Measurements from ENCODE around the gene NKIRAS2.

The NKIRAS2 gene

GRCh38 chr17:41982026-41982760 lies 37.7 kb upstream of the NKIRAS2 start:
- no peaks in the 10 kb centered on the region for H3K27me3 ChIP-seq (ENCODE audit: insufficient read depth, low read depth, severe bottlenecking)
- no peak overlapping the region for H3K4me3 ChIP-seq (ENCODE audit: low read depth, low read length)
- no peaks in the 10 kb centered on the region for H3K9me3 ChIP-seq (ENCODE audit: severe bottlenecking)
- no peak for DNase-seq
- H3K36me3 ChIP-seq: peaks cover 93% of the 10 kb centered on the region
- H3K27ac ChIP-seq: no peak overlapping the region
- TF ChIP-seq, protein P1, sequence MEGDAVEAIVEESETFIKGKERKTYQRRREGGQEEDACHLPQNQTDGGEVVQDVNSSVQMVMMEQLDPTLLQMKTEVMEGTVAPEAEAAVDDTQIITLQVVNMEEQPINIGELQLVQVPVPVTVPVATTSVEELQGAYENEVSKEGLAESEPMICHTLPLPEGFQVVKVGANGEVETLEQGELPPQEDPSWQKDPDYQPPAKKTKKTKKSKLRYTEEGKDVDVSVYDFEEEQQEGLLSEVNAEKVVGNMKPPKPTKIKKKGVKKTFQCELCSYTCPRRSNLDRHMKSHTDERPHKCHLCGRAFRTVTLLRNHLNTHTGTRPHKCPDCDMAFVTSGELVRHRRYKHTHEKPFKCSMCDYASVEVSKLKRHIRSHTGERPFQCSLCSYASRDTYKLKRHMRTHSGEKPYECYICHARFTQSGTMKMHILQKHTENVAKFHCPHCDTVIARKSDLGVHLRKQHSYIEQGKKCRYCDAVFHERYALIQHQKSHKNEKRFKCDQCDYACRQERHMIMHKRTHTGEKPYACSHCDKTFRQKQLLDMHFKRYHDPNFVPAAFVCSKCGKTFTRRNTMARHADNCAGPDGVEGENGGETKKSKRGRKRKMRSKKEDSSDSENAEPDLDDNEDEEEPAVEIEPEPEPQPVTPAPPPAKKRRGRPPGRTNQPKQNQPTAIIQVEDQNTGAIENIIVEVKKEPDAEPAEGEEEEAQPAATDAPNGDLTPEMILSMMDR (IDR thresholded peaks at IDR 0.05; ENCODE audit: low read depth, low read length): no peak

DNA sequence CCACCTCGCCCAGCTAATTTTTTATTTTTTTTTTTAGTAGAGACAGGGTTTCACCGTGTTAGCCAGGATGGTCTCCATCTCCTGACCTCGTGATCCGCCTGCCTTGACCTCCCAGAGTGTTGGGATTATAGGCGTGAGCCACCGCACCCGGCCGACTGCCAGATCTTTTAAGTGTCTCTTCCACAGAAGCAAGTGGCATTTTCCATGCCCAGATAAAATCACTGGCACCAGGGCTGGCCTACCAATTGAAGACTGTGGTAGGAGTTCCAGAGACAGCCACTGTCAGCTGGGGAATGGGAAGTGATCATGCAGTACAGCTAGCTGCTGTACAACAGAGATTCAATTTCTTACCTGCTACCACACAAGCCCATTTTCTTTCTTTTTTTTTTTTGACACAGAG lies 35.4 kb upstream of the NKIRAS2 start:
- no peaks in the 10 kb centered on the region for H3K9me3 ChIP-seq (ENCODE audit: severe bottlenecking)
- peak overlapping the region; percentile 66 for H3K27ac ChIP-seq
- no peaks in the 10 kb centered on the region for H3K27me3 ChIP-seq (ENCODE audit: insufficient read depth, low read depth, severe bottlenecking)
- no peak overlapping the region for H3K4me3 ChIP-seq (ENCODE audit: low read depth, low read length)
- TF ChIP-seq, protein P1 (IDR thresholded peaks at IDR 0.05; ENCODE audit: low read depth, low read length): no peak
- peak; percentile 34 for DNase-seq
- H3K36me3 ChIP-seq: peaks cover 93% of the 10 kb centered on the region

DNA sequence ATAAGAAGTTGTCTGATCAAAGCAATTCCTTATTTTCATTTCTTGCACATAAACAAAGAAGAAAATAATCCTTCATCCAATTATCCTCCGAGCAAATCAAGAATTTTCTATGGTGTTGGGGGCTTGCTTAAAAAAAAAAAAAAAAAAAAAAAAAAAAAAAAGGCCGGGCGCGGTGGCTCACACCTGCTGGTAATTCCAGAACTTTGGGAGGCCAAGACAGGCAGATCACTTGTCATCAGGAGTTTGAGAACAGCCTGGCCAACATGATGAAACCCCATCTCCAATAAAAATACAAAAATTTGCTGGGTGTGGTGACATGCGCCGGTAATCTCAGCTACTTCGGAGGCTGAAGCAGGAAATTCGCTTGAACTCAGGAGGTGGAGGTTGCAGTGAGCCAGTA lies 34.0 kb upstream of the NKIRAS2 start:
- TF ChIP-seq, protein P1 (IDR thresholded peaks at IDR 0.05; ENCODE audit: low read depth, low read length): no peak
- H3K36me3 ChIP-seq: peaks cover 93% of the 10 kb centered on the region

DNA sequence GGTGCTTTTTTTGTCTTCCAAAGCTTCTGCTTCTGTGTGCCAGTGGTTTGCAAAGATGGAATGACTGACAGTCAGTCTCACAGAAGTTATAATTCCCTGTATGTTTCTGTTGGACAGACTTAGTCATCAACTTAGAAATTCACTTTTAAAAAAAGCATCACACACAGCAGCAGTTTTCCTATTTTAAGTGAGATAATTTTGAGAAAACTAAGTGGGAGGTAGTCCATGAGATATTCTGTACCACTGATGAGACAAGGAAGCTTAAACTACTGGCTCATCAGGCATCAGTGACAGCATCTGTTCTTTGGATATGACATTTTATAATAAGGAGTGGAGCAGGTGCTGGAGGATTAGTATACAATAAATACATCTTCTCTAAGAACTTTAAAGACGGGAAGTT lies 33.3 kb upstream of the NKIRAS2 start:
- Histone ChIP-seq H3K9me3 (ENCODE audit: severe bottlenecking) (no peaks in the 10 kb centered on the region), H3K27ac (peak overlapping the region; percentile 49; the same call in 1 of the 2 replicates), H3K4me3 (ENCODE audit: low read depth, low read length) (no peak overlapping the region), H3K36me3 (peaks cover 93% of the 10 kb centered on the region), H3K27me3 (ENCODE audit: insufficient read depth, low read depth, severe bottlenecking) (no peaks in the 10 kb centered on the region)
- TF ChIP-seq, protein P1 (IDR thresholded peaks at IDR 0.05; ENCODE audit: low read depth, low read length): no peak
- no peak for DNase-seq

More for the DNA sequence above, 34.0 kb upstream of the NKIRAS2 start:
- H3K27ac ChIP-seq: no peak overlapping the region
- no peaks in the 10 kb centered on the region for H3K27me3 ChIP-seq (ENCODE audit: insufficient read depth, low read depth, severe bottlenecking)
- DNase-seq: no peak
- no peak overlapping the region for H3K4me3 ChIP-seq (ENCODE audit: low read depth, low read length)
- no peaks in the 10 kb centered on the region for H3K9me3 ChIP-seq (ENCODE audit: severe bottlenecking)

- H3K36me3 ChIP-seq: peaks cover 93% of the 10 kb centered on the region
- no peak for DNase-seq
- peak overlapping the region; percentile 49 for H3K27ac ChIP-seq
- no peaks in the 10 kb centered on the region for H3K9me3 ChIP-seq (ENCODE audit: severe bottlenecking)
- TF ChIP-seq, protein P1 (IDR thresholded peaks at IDR 0.05; ENCODE audit: low read depth, low read length): no peak
- H3K27me3 ChIP-seq (ENCODE audit: insufficient read depth, low read depth, severe bottlenecking): no peaks in the 10 kb centered on the region
- no peak overlapping the region for H3K4me3 ChIP-seq (ENCODE audit: low read depth, low read length)
These were observed 32.2 kb upstream of the NKIRAS2 start for GRCh38 chr17:41987642-41988041.

- Histone ChIP-seq H3K27me3 (ENCODE audit: insufficient read depth, low read depth, severe bottlenecking) (no peaks in the 10 kb centered on the region), H3K27ac (no peak overlapping the region; the same call in 1 of the 2 replicates), H3K4me3 (ENCODE audit: low read depth, low read length) (no peak overlapping the region), H3K36me3 (peaks cover 93% of the 10 kb centered on the region), H3K9me3 (ENCODE audit: severe bottlenecking) (no peaks in the 10 kb centered on the region)
- DNase-seq: no peak
- TF ChIP-seq, protein P1 (IDR thresholded peaks at IDR 0.05; ENCODE audit: low read depth, low read length): no peak
These were observed 31.5 kb upstream of the NKIRAS2 start for GRCh38 chr17:41988418-41988817.
